Progenitor cell of endocrine pancreas (in vitro differentiated cells): ENCODE measurements around the gene ST3GAL3. TPM values are rescaled to one million over a fixed set of nuclear protein-coding genes. Genes with fewer than 3 reads are reported as not detected.

Experiments
- DNase-seq: peaks from one replicate; pipeline ENCODE4 v3.0.0; 2021; ENCODE audit warnings: low spot score; ENCODE audit not compliant: unreplicated experiment
- H3K27ac Mint-ChIP-seq: 2 replicates; pipeline ENCODE4 v1.8.0; 2021; ENCODE audit warnings: mild to moderate bottlenecking, moderate library complexity, mixed read lengths
- H3K27me3 Mint-ChIP-seq: 2 replicates; pipeline ENCODE4 v1.8.0; 2021; ENCODE audit warnings: mixed read lengths
- H3K36me3 Mint-ChIP-seq: 2 replicates; pipeline ENCODE4 v1.8.0; 2022; ENCODE audit warnings: mixed read lengths; ENCODE audit not compliant: insufficient read depth
- H3K4me1 Mint-ChIP-seq: 2 replicates; pipeline ENCODE4 v1.8.0; 2021; ENCODE audit warnings: low read depth, mixed read lengths
- H3K4me3 Mint-ChIP-seq: 2 replicates; pipeline ENCODE4 v1.8.0; 2021; ENCODE audit warnings: low read depth, mild to moderate bottlenecking, moderate library complexity, mixed read lengths
- H3K9me3 Mint-ChIP-seq: 2 replicates; pipeline ENCODE4 v1.8.0; 2021; ENCODE audit warnings: low read depth, mixed read lengths
- total RNA-seq: library from RNA; stranded (reverse); gene quantifications from 2 replicates; pipeline ENCODE4 v1.2.1, GENCODE V29; 2021
- TF ChIP-seq, protein P1 (sequence below): fragments of 200-600 bp; sonication (generic); IDR thresholded peaks from one replicate; pipeline ENCODE4 v1.5.0; 2021; ENCODE audit warnings: antibody characterized with exemption, mild to moderate bottlenecking; ENCODE audit not compliant: unreplicated experiment

ST3GAL3 gene
- total RNA-seq, 1 donor from 2014 or later, result 14.9 TPM

DNA sequence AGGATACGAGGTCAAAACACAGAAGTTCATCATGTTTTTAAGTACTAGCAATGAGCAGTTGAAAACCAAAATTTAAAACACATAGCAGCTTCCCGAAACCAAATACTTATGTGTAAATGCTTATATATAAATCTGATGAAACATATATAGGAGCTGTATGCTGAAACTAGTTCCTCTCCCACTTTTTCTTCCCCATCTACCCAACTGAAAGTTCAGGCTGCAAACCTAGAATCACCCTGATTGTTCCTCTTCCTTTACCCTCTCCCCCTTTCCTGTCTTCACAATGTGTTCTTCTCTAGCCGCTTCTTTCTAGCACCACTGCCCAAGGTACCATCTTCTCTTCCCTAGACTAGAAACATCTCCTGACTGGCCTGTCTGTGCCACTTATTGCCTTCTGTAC lies 90.6 kb downstream of the ST3GAL3 start:
- TF ChIP-seq, protein P1, sequence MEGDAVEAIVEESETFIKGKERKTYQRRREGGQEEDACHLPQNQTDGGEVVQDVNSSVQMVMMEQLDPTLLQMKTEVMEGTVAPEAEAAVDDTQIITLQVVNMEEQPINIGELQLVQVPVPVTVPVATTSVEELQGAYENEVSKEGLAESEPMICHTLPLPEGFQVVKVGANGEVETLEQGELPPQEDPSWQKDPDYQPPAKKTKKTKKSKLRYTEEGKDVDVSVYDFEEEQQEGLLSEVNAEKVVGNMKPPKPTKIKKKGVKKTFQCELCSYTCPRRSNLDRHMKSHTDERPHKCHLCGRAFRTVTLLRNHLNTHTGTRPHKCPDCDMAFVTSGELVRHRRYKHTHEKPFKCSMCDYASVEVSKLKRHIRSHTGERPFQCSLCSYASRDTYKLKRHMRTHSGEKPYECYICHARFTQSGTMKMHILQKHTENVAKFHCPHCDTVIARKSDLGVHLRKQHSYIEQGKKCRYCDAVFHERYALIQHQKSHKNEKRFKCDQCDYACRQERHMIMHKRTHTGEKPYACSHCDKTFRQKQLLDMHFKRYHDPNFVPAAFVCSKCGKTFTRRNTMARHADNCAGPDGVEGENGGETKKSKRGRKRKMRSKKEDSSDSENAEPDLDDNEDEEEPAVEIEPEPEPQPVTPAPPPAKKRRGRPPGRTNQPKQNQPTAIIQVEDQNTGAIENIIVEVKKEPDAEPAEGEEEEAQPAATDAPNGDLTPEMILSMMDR, result no peak
- DNase-seq, result no peak
- Mint-ChIP-seq H3K27me3 (no peaks in the 10 kb centered on the region), H3K4me1 (no peaks in the 10 kb centered on the region), H3K27ac (no peak overlapping the region), H3K36me3 (peaks cover 3% of the 10 kb centered on the region), H3K4me3 (no peak overlapping the region), H3K9me3 (no peaks in the 10 kb centered on the region)

GRCh38 chr1:43799656-43800635 lies 92.6 kb downstream of the ST3GAL3 start:
- TF ChIP-seq, protein P1, result no peak
- Mint-ChIP-seq H3K4me3 (no peak overlapping the region), H3K4me1 (no peaks in the 10 kb centered on the region), H3K36me3 (peaks cover 2% of the 10 kb centered on the region), H3K27me3 (no peaks in the 10 kb centered on the region), H3K27ac (no peak overlapping the region), H3K9me3 (no peaks in the 10 kb centered on the region)
- DNase-seq, result no peak

GRCh38 chr1:43800771-43801170 lies 93.4 kb downstream of the ST3GAL3 start:
- Mint-ChIP-seq H3K9me3 (no peaks in the 10 kb centered on the region), H3K27ac (no peak overlapping the region), H3K27me3 (no peaks in the 10 kb centered on the region), H3K36me3 (peaks cover 2% of the 10 kb centered on the region), H3K4me1 (no peaks in the 10 kb centered on the region), H3K4me3 (no peak overlapping the region)
- DNase-seq, result no peak
- TF ChIP-seq, protein P1, result no peak

DNA sequence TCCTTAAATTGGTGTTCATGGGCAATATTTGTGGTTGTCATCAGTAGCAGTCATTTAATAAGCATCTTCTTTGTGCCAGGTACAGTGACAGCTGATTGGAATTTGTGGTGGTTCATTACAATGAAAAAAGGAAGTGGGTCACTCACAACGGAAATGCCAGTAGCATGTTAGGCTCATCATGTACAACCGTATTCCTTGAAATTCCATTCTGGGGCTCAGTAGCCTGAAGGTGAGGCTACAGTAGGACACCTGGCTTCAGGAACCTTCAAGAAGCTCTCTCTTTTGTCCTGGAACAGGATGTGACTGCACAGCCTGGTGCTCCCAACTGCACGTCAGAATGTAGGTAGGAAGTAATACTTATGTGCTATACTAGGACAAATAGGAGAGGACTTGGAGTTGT lies 93.9 kb downstream of the ST3GAL3 start:
- TF ChIP-seq, protein P1, result no peak
- no peaks in the 10 kb centered on the region for H3K4me1 Mint-ChIP-seq

DNA sequence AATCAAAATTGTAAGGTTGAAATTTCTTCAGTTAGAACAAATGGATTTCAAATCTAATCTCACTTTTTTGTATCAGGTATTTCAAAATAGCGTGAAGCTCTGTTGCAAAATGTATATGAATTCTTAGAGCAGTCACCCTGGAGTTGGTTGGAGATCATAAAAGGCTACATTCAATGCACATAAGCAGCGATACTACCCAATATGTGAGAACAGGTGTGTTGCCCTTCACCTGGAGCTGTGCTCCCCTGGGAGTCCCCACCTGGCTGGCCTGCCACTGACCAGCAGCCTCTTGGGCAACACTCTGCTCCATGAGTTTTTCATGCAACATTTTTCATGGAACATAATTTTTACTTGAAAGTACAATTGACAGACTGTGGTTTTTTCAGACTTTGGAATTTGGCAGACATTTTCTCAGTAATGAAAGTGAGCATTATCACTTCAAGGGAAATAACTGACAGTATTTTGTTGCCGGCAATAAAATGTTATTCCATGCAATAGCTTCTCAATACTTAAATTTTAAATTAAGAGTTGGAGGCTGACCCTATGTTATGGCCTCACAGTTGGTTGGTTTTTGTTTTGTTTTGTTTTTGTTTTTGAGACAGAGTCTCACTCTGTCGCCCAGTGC lies 95.1 kb downstream of the ST3GAL3 start:
- Mint-ChIP-seq H3K27me3 (no peaks in the 10 kb centered on the region), H3K36me3 (peaks cover 2% of the 10 kb centered on the region), H3K4me3 (no peak overlapping the region), H3K9me3 (peaks cover under 1% of the 10 kb centered on the region), H3K4me1 (no peaks in the 10 kb centered on the region), H3K27ac (no peak overlapping the region)
- TF ChIP-seq, protein P1, result no peak
- DNase-seq, result no peak

More for the DNA sequence above, 93.9 kb downstream of the ST3GAL3 start:
- Mint-ChIP-seq H3K36me3 (peaks cover 2% of the 10 kb centered on the region), H3K27me3 (no peaks in the 10 kb centered on the region), H3K9me3 (no peaks in the 10 kb centered on the region), H3K4me3 (no peak overlapping the region), H3K27ac (no peak overlapping the region)
- DNase-seq, result no peak
